NCI-H774 (cell line): ENCODE data around the gene ST3GAL3.
"Not testable (repeated sequence)": the region's sequence is repeated elsewhere in the genome, so short reads cannot be mapped to it uniquely, and the experiment has no call there.

Experiments used
- DNase-seq: peaks from one replicate; lab custom pipeline; 2025; lab: John Stamatoyannopoulos, UW

ST3GAL3 gene

DNA sequence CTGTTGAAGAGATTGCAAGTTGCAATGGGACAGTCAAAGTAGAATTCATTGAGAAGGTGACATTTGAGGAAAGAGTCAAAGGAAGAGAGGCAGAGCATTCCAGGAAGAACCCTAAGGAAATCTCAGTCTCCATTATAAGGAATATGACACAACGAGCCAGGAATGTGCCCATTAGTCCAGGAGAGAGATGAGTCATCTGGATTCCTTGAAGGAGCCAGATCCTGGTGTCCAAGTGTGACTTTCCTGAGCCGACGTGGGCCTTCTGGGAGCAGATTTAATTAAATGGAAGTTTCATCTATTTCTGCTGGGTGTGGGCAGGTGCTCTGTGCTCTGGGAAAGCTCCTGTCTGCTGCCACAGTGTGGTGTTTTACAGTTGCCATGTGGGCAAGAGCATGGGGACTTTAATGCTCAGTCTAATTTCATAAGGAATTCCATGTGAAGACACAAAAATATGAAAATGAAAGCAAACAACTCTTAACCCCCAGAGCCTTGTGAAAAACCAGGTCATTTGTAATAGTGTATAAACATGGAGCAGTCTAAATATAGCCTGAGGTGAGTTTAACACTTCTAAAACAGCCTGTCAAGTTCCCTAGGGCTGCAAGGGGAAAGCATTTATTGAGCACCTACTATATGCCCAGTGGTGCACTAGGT lies 114.8 kb downstream of the ST3GAL3 start:
- DNase-seq, result no peak

- no peak for DNase-seq
These were observed 117.5 kb downstream of the ST3GAL3 start for GRCh38 chr1:43824795-43825194.

DNA sequence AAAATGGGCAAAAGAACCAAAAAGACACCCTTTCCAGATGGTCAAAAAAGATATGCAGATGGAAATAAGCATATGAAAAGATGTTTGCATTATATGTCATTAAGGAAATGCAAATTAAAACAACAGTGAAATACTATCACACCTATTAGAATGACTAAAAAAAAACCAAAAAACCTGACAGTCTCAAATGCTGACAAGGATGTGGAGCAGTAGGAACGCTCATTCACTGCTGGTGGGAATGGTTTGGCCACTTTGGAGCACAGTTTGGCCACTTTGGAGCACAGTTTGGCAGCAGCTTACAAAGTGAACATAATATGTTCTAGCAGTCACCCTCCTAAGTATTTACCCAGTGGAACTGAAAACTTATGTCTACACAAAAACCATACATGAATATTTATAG lies 121.2 kb downstream of the ST3GAL3 start:
- DNase-seq, result no peak

GRCh38 chr1:43830802-43831201 lies 123.5 kb downstream of the ST3GAL3 start:
- DNase-seq, result no peak

DNA sequence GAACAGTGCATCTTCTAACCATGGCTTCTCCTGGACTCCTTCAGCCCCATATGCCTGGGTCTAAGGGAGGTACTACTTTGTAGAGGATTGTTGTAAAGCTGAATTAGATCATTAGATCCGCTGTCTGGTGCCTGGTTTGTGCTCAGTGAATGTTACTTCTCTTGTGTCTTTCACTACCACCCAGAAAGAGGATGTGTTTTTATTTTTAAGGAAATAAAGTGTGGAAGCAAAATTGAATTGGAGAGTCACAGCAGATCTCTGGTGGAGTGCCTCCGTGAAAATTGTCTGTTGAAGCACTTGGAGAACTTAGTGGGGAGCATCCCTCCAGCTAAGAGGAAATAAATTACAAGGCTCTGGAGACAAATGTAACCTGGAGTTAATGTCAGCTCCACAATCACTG lies 124.5 kb downstream of the ST3GAL3 start:
- no peak for DNase-seq

DNA sequence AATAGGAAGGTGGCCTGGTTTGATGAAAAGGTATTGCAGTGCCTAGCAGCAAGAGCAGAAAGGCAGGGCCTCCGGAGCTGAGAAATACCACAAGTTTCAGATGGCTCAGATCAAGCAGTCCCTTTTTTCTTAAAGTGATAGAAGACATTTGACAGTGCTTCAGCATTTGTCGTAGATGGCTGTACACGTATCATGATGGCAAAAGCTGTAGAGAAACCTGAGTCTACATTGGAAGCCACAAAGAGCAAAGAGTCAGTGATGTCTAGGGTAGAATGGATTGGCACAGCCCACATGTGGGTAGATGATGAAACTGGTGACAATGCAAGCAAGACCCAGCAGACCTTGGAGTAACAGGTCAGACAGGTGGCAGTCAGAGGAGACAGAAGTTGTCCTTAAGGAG lies 124.9 kb downstream of the ST3GAL3 start:
- DNase-seq, result no peak

DNA sequence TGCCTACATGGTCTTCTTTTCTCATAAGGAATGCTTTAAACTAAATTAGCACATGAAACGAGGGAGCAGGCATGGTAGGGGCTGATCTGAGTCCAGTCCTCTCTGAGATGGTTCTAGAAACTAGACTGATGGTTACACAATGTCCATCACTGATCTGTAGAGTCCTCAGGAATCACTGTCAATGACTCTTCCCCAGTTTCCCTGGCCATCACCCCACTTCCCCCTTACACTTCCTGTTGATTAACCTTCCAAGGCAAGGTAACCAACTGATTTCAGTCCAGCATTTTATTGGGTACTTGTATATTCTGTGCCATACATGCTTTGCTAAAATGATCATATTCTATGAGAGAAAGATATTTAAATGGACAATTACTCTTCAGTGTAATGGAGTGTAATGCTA lies 125.7 kb downstream of the ST3GAL3 start:
- DNase-seq, result no peak

DNA sequence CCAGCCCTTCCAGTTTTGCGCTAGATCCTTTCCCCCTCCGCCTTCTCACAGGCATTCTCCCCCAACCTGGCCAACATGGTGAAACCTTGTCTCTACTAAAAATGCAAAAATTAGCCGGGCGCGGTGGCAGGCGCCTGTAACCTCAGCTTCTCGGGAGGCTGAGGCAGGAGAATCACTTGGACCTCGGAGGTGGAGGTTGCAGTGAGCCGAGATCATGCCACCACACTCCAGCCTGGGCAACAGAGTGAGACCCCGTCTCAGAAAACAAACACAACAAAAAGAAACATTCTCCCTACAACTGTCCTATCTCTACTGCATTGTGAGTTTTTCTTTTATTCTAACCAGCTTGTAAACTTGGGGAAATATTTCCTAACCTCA lies 126.6 kb downstream of the ST3GAL3 start:
- DNase-seq, result not testable (repeated sequence)

DNA sequence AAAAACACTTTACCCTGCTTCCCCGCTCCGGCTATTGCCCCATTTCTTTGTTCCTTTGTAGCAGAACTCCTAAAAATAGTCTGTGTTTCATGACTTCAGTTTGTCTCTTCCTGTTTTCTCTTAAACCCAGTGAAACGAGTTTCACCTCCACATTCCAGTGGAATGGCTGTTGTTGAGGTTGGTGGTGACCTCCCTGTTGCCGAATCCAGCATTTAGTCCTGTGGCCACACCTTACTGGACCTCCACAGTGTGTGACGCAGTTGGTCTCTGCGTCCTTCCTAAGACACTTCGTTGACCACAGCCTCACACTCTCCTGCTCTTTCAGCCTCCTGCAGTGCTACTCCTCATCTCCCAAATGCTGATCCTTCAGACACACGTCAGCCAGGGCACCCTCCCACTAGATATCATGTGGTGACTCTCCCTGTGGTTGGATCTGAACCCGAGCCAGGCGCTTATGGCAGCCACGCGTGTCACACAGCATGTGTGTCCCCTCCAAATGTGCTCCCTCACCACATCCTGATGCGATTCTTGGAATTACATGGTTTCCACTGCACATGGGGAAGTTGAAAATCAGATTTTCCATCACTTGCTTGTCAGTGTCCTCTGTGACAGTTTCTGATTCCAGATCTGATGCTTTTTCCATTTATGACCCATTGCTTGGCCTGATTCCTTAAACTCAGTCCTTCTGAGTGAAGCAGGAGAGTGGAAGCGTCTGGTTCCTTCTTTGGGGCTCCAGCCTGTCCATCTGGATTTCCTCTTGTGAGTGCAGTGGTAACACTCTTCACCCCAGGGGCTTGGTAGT lies 127.1 kb downstream of the ST3GAL3 start:
- no peak for DNase-seq

DNA sequence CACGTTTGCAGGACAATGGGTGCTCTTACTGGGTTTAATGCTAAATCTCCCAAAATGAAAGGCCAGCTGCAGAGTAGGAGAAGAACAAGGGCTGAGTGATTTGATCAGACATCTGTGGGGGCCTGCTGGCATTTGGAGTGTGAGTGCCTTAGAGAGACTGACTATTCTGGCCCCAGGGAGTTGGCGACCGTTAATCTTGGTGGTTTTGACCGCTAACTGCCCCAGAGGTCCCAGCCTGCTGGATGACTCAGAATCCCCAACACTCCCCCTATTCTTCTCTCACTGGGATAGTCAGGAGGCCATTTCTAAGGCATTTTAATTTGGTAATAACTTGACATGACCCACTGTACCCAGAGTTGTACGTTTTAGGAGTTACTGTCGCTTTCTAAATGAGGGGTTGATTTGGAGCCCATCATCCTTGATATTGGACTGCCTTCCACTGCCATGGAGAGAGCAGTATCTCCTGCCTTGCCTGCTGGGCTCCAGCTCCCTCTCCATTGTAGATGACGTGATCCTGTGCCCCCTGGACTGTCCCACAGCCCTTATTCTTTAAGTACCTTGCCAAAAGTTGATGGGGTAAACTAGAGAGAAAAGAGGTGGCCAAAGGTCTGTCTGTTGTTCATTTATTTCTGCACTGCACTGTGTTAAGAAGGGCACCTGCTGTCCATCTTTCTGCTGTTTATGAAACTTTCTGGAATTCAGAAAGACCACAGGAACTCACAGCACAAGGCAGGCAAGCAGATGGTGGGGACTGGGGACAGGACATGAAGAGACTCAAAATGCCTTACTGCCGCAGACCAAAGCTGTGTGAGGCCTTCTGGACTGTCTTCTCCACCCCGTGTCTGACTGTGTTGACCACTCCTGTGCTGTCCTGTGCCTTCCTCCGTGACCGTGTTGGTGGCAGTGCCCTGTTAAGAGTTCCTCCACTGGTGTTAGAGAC lies 128.0 kb downstream of the ST3GAL3 start:
- no peak for DNase-seq

DNA sequence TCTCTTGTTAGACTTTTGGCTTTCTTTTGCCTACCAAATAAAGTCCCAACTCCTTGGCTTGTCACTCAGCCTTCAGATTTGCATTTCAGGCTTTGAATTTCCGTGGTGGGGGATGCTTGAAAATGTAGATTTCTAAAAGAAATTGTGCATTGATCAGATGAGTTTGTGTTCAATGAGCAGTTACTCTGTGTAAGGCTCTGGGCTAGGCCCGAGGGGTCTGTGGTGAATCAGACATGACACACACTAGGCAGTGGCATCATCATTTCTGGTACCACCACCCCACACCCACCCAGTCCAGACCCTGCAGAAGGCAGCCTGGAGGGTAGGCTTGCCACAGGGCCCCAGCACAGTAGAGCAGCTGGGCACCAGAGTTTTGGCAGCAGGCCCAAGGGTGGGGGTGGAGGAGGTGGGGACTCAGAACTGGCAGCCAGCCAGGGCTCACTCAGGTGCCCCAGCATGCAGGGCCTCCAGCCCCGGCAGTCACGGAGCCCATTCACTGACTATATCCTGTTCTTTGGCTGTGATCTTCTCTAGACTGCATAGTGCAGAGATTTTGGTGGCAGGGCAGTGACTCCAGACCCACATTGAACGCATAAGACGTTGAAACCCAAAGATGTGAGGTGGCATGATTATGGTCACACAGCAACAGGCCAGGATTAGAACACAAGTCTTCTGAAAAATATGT lies 129.1 kb downstream of the ST3GAL3 start:
- peak; percentile 96 for DNase-seq

GRCh38 chr1:43839056-43839455 lies 131.7 kb downstream of the ST3GAL3 start:
- no peak for DNase-seq

DNA sequence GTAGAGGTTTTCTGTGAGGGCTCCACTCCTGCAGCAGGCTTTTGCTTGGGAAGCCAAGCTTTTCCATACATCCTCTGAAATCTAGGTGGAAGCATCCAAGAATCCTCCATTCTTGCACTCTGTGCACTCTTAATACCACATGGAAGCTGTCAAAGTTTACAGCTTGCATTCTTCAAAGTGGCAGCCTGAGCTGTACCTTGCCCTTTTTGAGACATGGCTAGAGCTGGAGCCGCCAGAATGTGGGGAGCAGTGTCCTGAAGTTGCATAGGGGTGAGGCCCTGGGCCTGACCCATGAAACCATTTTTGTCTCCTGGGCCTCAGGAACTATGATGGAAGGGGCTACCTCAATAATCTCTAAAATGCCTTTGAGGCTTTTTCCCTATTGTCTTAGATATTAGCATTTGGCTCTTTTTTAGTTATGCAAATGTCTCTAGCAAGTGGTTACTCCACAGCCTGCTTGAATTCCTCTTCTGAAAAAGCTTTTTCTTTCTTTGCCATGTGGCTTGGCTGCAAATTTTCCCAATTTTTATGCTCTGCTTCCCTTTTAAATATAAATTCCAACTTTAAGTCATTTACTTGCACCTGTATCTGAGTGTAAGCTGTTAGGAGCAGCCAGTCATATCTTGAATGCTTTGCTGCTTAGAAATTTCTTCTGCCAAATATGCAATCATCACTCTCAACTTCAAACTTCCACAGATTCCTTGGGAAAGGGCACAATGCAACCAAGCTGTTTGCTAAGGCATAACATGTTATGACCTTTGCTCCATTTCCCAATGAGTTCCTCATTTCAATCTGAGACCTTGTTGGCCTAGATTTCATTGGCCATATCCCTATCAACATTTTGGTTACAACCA lies 134.2 kb downstream of the ST3GAL3 start:
- no peak for DNase-seq

DNA sequence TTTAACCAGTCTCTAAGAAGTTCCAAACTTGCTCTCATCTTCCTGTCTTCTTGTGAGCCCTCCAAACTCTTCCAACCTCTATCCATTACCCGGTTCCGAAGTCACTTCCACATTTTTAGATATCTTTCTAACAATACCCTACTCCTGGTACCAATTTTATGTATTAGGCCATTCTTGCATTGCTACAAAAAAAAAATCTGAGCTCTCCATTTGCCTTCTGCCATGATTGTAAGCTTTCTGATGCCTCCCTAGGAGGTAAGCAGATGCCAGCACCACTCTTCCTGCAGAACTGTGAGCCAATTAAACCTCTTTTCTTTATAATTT lies 134.8 kb downstream of the ST3GAL3 start:
- no peak for DNase-seq

DNA sequence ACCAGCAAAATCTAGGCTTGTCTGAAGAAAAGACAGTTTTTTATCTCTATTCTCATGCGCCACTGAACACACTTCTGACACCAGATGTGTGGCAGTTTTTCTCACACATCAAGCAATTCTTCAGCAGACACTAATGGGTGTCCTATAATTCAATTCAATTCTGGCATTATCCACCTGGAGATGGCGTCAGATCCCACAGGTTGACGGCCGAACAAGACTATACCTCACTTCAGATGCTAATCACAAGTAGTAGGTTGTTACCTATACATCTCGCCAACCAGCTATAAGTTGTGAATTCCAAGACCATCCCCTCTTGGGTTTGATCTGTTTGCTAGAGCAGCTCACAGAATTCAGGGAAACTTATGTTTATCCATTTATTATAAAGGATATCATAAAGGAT lies 136.3 kb downstream of the ST3GAL3 start:
- no peak for DNase-seq

DNA sequence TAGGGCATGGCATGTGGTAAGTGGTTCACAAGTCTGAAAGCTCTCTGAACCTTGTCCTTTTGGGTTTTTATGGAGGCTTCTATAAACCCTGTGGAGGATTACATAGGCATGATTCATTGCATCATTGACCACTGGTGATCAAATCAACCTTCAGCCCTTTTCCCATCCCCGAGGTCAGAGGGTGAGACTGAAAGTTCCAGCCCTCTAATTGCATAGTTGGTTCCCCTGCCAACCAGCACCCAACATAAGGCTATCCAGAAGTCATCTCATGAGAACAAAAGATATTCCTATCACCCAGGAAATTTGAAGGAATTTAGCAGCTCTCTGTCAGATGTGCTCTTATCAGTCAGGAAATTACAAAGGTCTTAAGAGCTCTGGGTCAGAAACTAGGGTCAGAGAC lies 136.8 kb downstream of the ST3GAL3 start:
- DNase-seq, result no peak

GRCh38 chr1:43847290-43847689 lies 140.0 kb downstream of the ST3GAL3 start:
- DNase-seq, result no peak

- DNase-seq, result no peak
These were observed 140.5 kb downstream of the ST3GAL3 start for GRCh38 chr1:43847882-43848281.

GRCh38 chr1:43849670-43850069 lies 142.3 kb downstream of the ST3GAL3 start:
- DNase-seq, result no peak

- DNase-seq, result no peak
These were observed 143.4 kb downstream of the ST3GAL3 start for GRCh38 chr1:43850591-43851233.
